Immature natural killer cell (primary cell): ENCODE results near the gene RFX5. TPM values are rescaled to one million over a fixed set of nuclear protein-coding genes. Genes with fewer than 3 reads are reported as not detected.

Experiments used
- DNase-seq, 3 donors: peaks; one replicate each; pipeline ENCODE4 v3.0.0; 2022; ENCODE audit warnings: mixed read lengths in 1 of 3
- H3K27ac Mint-ChIP-seq, 6 donors: one replicate each; pipeline ENCODE4 v1.8.0; 2020; ENCODE audit warnings: mixed read lengths in 6 of 6, mild to moderate bottlenecking in 5 of 6, inconsistent platforms in 4 of 6, moderate library complexity in 3 of 6
- H3K27me3 Mint-ChIP-seq, 3 donors: one replicate each; pipeline ENCODE4 v1.8.0; 2020 to 2021; ENCODE audit warnings: low read depth in 3 of 3, mild to moderate bottlenecking in 3 of 3, mixed read lengths in 3 of 3, moderate library complexity in 3 of 3, inconsistent platforms in 1 of 3
- H3K36me3 Mint-ChIP-seq, 3 donors: one replicate each; pipeline ENCODE4 v1.8.0; 2020; ENCODE audit warnings: mixed read lengths in 3 of 3, inconsistent platforms in 2 of 3, mild to moderate bottlenecking in 2 of 3
- H3K4me1 Mint-ChIP-seq, 2 donors: one replicate each; pipeline ENCODE4 v1.8.0; 2020; ENCODE audit warnings: inconsistent platforms in 2 of 2, mild to moderate bottlenecking in 2 of 2, mixed read lengths in 2 of 2, moderate library complexity in 1 of 2
- H3K4me3 Mint-ChIP-seq, 5 donors: one replicate each; pipeline ENCODE4 v1.8.0; 2020; ENCODE audit warnings: mild to moderate bottlenecking in 5 of 5, mixed read lengths in 5 of 5, inconsistent platforms in 3 of 5, moderate library complexity in 3 of 5
- H3K9me3 Mint-ChIP-seq, 6 donors: one replicate each; pipeline ENCODE4 v1.8.0; 2020; ENCODE audit warnings: mild to moderate bottlenecking in 6 of 6, mixed read lengths in 6 of 6, inconsistent platforms in 4 of 6, moderate library complexity in 3 of 6
- polyA plus RNA-seq, 3 donors: library from polyadenylated mRNA; unstranded; fragments of 300-500 nt; fragmentation: Illumina TruSeq; gene quantifications; one replicate each; pipeline ENCODE4 v1.2.3, GENCODE V29; 2021

Gene RFX5
- polyA plus RNA-seq, 3 donors from 2014 or later: 30.0 to 37.8 (median 37.1) TPM

DNA sequence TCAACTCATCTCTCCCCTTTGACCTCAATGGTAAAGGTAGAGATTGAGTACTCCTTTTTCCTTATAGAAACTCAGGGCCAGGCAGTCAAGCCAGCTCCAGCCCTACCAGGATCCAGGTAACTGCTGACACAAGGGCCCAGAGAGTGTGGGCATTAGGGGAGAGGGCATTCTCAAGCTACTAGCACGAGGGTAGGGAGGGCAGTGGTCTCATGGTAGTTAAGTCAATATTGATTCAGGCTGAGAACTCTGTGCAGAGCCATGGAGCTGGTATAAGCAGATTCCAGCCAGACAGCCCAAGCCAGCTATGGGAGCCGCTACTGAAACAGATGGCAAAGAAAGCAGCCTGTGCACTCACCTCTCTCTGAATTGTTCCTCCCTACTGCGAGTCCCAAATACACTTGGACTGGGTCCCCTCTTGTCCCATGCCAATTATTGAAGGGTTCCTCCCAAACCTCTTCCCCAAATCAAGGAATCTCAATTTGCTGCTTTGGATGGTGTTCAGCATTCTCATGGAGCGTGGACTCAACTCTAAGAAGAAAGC, 22.6 kb downstream of the RFX5 start:
- DNase-seq: no peak
- Mint-ChIP-seq H3K4me3 (peak overlapping the region in 1 of 5 donors; percentile 29), H3K27ac (peak overlapping the region in 1 of 6 donors; percentile 66), H3K36me3 (peaks cover 0 to 18% (median under 1%) of the 10 kb centered on the region in 3 donors), H3K9me3 (no peaks in the 10 kb centered on the region), H3K27me3 (peaks cover 2 to 10% (median 5%) of the 10 kb centered on the region in 3 donors), H3K4me1 (peaks cover 53 to 69% of the 10 kb centered on the region in 2 donors)

- peaks cover 17 to 39% of the 10 kb centered on the region in 2 donors for H3K4me1 Mint-ChIP-seq
- no peak overlapping the region for H3K4me3 Mint-ChIP-seq
Observed at GRCh38 chr1:151318975-151319374, 28.1 kb downstream of the RFX5 start.

DNA sequence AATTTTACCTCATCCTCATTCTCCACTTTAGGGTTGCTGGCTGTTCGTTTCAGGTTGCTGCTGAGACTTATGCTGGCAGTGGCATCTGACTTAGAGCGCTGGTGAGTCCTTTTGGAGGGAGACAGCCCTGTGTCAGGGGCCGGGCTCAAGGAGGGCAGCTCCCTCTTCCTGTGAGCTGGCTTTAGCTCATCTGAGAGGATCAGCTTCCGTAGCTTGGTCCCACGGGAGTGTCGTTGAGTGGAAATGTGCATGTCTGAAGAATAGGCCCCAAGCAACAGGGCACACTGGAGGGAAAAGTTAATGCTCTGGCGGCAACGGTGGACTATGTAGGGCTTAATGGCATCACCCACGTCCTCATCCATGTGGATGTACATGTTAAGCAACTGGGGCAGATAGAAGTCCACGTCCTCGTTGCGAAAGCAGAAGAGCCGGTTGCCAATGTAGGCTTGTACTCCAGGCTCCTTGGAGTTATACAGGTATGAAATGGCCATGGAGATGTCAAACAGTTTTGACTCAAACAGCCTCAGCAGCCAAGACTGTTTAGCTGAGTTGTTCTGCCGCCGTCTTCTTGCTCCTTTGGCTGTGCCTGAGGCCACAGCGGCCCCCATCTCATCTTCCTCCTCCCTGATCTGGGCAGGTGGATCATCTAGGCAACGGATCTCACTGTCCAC, 31.4 kb downstream of the RFX5 start:
- peaks cover 0 to under 1% (median 0%) of the 10 kb centered on the region in 3 donors for H3K27me3 Mint-ChIP-seq
- H3K4me3 Mint-ChIP-seq: no peak overlapping the region
- no peak overlapping the region for H3K27ac Mint-ChIP-seq
- peaks cover 12 to 52% of the 10 kb centered on the region in 2 donors for H3K4me1 Mint-ChIP-seq
- peaks cover 0 to 51% (median 18%) of the 10 kb centered on the region in 3 donors for H3K36me3 Mint-ChIP-seq
- no peaks in the 10 kb centered on the region for H3K9me3 Mint-ChIP-seq
- DNase-seq: no peak

More at GRCh38 chr1:151318975-151319374, 28.1 kb downstream of the RFX5 start:
- H3K9me3 Mint-ChIP-seq: no peaks in the 10 kb centered on the region
- H3K27me3 Mint-ChIP-seq: peaks cover 0 to 3% (median 0%) of the 10 kb centered on the region in 3 donors
- H3K36me3 Mint-ChIP-seq: peaks cover 0 to 35% (median 9%) of the 10 kb centered on the region in 3 donors
- no peak for DNase-seq
- H3K27ac Mint-ChIP-seq: no peak overlapping the region

- Mint-ChIP-seq H3K27ac (peak overlapping the region in 1 of 6 donors; percentile 3), H3K36me3 (peaks cover 0 to 49% (median 16%) of the 10 kb centered on the region in 3 donors), H3K4me3 (no peak overlapping the region), H3K27me3 (no peaks in the 10 kb centered on the region), H3K9me3 (no peaks in the 10 kb centered on the region), H3K4me1 (peaks cover 7 to 50% of the 10 kb centered on the region in 2 donors)
- no peak for DNase-seq
Observed at GRCh38 chr1:151314137-151314875, 32.7 kb downstream of the RFX5 start.

GRCh38 chr1:151313501-151313900, 33.6 kb downstream of the RFX5 start:
- H3K27ac Mint-ChIP-seq: no peak overlapping the region
- no peaks in the 10 kb centered on the region for H3K27me3 Mint-ChIP-seq
- no peaks in the 10 kb centered on the region for H3K9me3 Mint-ChIP-seq
- H3K36me3 Mint-ChIP-seq: peaks cover 0 to 57% (median 16%) of the 10 kb centered on the region in 3 donors
- DNase-seq: no peak
- H3K4me1 Mint-ChIP-seq: peaks cover 9 to 56% of the 10 kb centered on the region in 2 donors
- no peak overlapping the region for H3K4me3 Mint-ChIP-seq

DNA sequence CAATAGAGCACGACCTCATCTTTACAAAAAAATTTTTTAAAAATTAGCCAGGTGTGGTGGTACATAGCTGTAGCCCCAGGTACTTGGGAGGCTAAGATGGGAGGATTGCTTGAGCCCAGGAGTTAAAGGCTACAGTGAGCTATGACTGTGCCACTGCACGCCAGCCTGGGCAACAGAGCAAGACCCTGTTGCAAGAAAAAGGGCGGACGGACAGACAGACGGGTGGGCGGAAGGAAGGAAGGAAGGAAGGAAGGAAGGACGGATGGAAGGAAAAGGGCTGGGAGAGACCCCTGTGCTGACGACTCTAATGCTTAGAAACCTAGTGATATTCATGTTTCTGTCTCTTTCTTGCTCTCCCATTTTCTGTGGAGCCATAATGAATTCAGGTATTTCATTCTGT, 34.2 kb downstream of the RFX5 start:
- Mint-ChIP-seq H3K27ac (peak overlapping the region in 1 of 6 donors; percentile 5), H3K4me3 (no peak overlapping the region), H3K27me3 (no peaks in the 10 kb centered on the region), H3K36me3 (peaks cover 0 to 62% (median 16%) of the 10 kb centered on the region in 3 donors), H3K9me3 (no peaks in the 10 kb centered on the region), H3K4me1 (peaks cover 9 to 56% of the 10 kb centered on the region in 2 donors)
- no peak for DNase-seq

GRCh38 chr1:151312411-151312810, 34.6 kb downstream of the RFX5 start:
- DNase-seq: no peak
- Mint-ChIP-seq H3K27ac (no peak overlapping the region), H3K36me3 (peaks cover 0 to 62% (median 16%) of the 10 kb centered on the region in 3 donors)

DNA sequence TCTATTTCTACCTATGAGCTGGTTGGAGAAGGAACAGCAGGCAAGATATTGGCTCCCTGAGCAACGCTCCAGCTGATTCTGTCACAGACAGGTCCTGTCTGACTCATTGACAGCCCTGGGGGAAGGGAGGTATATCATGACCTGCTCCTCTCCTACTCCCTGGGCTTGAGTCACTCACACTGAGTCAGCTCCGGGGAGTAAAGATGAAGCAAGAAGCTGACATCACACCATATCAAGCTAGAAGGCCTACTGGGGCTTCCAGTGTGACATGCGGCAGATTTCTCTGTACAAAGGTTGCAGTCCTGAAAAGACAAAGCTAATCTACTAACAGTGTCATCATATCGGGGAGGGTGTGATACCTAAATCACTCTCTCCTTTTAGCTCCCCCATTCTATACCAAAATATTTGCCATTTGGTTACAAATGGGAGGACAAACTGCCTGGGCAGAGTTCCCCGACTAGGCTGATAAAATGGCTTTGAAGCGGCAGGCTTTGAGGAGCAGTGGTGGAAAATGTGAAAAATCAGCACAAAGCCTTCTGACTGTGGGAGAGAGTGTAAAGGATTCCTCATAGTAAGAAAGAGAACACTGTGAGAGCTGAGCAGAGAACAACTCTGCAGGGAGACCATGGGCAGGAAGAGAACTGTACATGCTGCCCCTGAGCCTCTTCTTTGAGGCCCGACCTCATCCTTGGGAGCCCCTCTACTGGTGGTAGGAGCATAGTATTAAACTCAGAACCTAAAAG, 35.3 kb downstream of the RFX5 start:
- peaks cover 3 to 65% (median 19%) of the 10 kb centered on the region in 3 donors for H3K36me3 Mint-ChIP-seq
- peak overlapping the region in 5 of 6 donors; percentile 20 to 67 (median 46) for H3K27ac Mint-ChIP-seq
- peaks cover 9 to 56% of the 10 kb centered on the region in 2 donors for H3K4me1 Mint-ChIP-seq
- no peak overlapping the region for H3K4me3 Mint-ChIP-seq
- no peaks in the 10 kb centered on the region for H3K27me3 Mint-ChIP-seq
- no peaks in the 10 kb centered on the region for H3K9me3 Mint-ChIP-seq
- DNase-seq: peak in 1 of 3 donors; percentile 21

More at GRCh38 chr1:151312411-151312810, 34.6 kb downstream of the RFX5 start:
- Mint-ChIP-seq H3K4me3 (no peak overlapping the region), H3K9me3 (no peaks in the 10 kb centered on the region), H3K4me1 (peaks cover 9 to 56% of the 10 kb centered on the region in 2 donors), H3K27me3 (no peaks in the 10 kb centered on the region)

DNA sequence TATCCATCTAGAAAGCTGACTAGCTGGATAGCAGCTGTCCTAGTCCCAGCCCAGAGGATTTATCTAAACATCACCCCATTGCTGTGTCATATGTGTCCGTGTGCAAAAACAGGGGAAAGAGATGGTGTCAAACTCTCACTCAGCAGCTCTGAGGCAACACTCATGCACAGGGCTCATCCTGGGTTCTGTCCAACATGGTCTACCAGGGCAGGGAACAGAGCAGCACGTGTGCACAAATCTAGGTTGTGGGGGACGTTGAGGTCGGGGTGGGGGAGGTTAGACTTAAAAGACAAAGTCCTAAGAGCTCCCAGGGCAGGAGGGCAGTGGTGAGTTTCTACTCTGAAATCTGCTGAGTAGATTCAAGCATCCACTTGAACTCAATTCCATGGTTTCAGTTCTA, 36.0 kb downstream of the RFX5 start:
- peak overlapping the region in 4 of 6 donors; percentile 20 to 48 (median 42) for H3K27ac Mint-ChIP-seq
- no peak for DNase-seq
- no peak overlapping the region for H3K4me3 Mint-ChIP-seq
- H3K36me3 Mint-ChIP-seq: peaks cover 4 to 64% (median 17%) of the 10 kb centered on the region in 3 donors
- H3K27me3 Mint-ChIP-seq: no peaks in the 10 kb centered on the region
- no peaks in the 10 kb centered on the region for H3K9me3 Mint-ChIP-seq
- peaks cover 9 to 51% of the 10 kb centered on the region in 2 donors for H3K4me1 Mint-ChIP-seq

GRCh38 chr1:151309811-151310323, 37.2 kb downstream of the RFX5 start:
- H3K36me3 Mint-ChIP-seq: peaks cover 14 to 68% (median 25%) of the 10 kb centered on the region in 3 donors
- peaks cover 0 to 2% (median 0%) of the 10 kb centered on the region in 3 donors for H3K27me3 Mint-ChIP-seq
- no peak overlapping the region for H3K27ac Mint-ChIP-seq
- no peak for DNase-seq
- no peak overlapping the region for H3K4me3 Mint-ChIP-seq
- H3K4me1 Mint-ChIP-seq: peaks cover 9 to 46% of the 10 kb centered on the region in 2 donors
- H3K9me3 Mint-ChIP-seq: no peaks in the 10 kb centered on the region

DNA sequence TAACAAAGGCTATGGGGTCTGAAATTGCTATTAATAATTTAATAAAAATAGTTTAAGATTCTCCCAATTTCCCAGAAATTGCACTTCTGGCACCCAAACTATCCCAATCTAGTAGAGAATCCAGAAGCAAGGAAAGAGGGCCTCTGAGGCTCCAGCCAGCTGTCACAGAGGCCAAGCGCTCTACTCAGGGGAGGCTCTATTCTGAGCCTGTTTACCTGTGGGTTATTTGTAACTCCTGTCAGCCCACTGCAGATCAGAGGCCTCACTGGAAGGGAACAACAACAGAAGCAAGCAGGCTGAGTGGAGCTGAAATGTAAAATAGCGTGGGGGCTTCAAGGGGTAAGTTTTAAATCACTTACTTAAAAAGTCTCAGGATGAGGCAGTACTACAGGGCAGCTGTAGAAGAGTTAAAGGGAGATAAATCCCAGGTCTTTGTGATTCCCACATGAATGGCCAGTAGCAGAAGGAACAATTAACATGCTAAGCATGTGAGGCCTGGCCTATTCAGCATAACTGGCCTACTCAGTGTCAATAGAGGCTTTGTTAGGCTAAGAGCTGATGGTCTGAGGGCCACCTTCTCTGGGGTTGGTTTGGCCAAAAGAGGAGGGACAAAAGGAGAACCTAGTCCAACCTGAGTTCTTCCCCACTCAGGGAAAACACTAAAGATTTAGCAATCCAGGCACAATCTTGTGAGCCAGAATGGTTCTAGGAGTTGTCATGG, 52.1 kb downstream of the RFX5 start:
- Mint-ChIP-seq H3K36me3 (peaks cover 10 to 34% (median 24%) of the 10 kb centered on the region in 3 donors), H3K27me3 (peaks cover 5 to 23% (median 18%) of the 10 kb centered on the region in 3 donors), H3K4me1 (peaks cover 34 to 40% of the 10 kb centered on the region in 2 donors), H3K27ac (peak overlapping the region; percentile 71 to 95 (median 80)), H3K4me3 (no peak overlapping the region), H3K9me3 (no peaks in the 10 kb centered on the region)
- DNase-seq: no peak

DNA sequence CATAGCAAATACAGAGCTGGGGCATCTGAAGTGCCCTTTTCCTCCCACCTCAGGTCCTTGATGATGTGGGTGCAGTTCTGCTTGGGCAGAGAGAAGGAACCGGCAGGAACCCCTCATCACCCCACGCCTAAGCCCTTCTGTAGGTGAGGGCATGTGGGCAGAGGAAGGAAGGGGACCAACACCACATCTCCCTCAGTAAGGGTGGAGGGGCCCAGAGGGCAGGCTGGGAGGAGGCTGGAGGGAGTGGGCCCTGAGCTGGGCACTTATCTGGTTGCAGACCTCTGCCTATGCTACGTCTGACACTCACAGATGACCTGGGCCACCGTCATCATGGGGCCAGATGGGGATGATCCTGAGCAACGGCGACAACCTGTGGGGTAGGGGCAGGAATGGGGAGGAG, 54.0 kb downstream of the RFX5 start:
- Mint-ChIP-seq H3K27me3 (peaks cover 8 to 25% (median 21%) of the 10 kb centered on the region in 3 donors), H3K4me3 (peak overlapping the region in 4 of 5 donors; percentile 39 to 57 (median 50)), H3K4me1 (peaks cover 52 to 58% of the 10 kb centered on the region in 2 donors), H3K36me3 (peaks cover 11 to 24% (median 14%) of the 10 kb centered on the region in 3 donors), H3K27ac (peak overlapping the region; percentile 93 to 98 (median 97)), H3K9me3 (no peaks in the 10 kb centered on the region)
- no peak for DNase-seq
